T-helper 1 cell treated with Interleukin-12 subunit alpha and Interleukin-12 subunit beta and Interleukin-4 antibody, amounts not matched to agents 30 μg/mL and 1 μg/mL, for 36 hours (primary cell): ENCODE results near the gene KLK1.

Source experiments
- H3K27ac Mint-ChIP-seq: one replicate; pipeline ENCODE4 v1.8.0; 2021; ENCODE audit warnings: mild to moderate bottlenecking, mixed read lengths
- H3K27me3 Mint-ChIP-seq: one replicate; pipeline ENCODE4 v1.8.0; 2021; ENCODE audit warnings: low read depth, mixed read lengths
- H3K36me3 Mint-ChIP-seq: one replicate; pipeline ENCODE4 v1.8.0; 2021; ENCODE audit warnings: low read depth, mixed read lengths
- H3K4me1 Mint-ChIP-seq: one replicate; pipeline ENCODE4 v1.8.0; 2021; ENCODE audit warnings: low read depth, mixed read lengths
- H3K4me3 Mint-ChIP-seq: one replicate; pipeline ENCODE4 v1.8.0; 2021; ENCODE audit warnings: mild to moderate bottlenecking, moderate library complexity, mixed read lengths
- H3K9me3 Mint-ChIP-seq: one replicate; pipeline ENCODE4 v1.8.0; 2021; ENCODE audit warnings: mixed read lengths

KLK1 gene

DNA sequence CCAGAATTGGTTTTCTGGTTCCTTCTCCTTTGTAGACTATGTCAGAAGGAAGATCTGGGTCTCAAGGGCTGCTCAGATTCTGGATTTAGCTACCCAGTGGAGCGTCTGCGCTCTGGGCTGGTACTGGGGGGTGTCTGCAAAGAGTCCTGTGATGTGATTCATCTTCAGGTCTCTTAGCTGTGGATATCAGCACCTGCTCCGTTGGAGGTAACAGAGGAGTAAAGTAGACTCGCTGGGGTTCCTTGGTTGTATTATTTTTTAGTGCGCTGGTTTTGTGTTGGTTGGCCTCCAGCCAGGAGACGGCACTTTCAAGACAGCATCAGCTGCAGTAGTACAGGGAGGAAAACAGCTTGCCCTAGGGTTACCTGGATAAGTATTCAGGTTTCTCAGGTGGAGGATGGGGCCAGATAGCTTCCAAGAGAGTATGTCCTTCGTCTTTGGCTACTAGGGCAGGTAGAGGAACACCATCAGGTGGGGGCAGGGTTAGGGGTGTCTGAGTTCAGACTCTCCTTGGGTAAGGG lies 20.2 kb upstream of the KLK1 start:
- peaks cover 8% of the 10 kb centered on the region for H3K9me3 Mint-ChIP-seq
- H3K27ac Mint-ChIP-seq = no peak overlapping the region
- no peaks in the 10 kb centered on the region for H3K36me3 Mint-ChIP-seq
- H3K27me3 Mint-ChIP-seq = peaks cover 19% of the 10 kb centered on the region
- H3K4me1 Mint-ChIP-seq = no peaks in the 10 kb centered on the region
- no peak overlapping the region for H3K4me3 Mint-ChIP-seq

GRCh38 chr19:50843205-50843604 lies 19.6 kb upstream of the KLK1 start:
- Mint-ChIP-seq H3K27me3 (peaks cover 21% of the 10 kb centered on the region), H3K27ac (no peak overlapping the region), H3K36me3 (no peaks in the 10 kb centered on the region), H3K9me3 (peaks cover 8% of the 10 kb centered on the region), H3K4me3 (no peak overlapping the region), H3K4me1 (peaks cover 2% of the 10 kb centered on the region)

DNA sequence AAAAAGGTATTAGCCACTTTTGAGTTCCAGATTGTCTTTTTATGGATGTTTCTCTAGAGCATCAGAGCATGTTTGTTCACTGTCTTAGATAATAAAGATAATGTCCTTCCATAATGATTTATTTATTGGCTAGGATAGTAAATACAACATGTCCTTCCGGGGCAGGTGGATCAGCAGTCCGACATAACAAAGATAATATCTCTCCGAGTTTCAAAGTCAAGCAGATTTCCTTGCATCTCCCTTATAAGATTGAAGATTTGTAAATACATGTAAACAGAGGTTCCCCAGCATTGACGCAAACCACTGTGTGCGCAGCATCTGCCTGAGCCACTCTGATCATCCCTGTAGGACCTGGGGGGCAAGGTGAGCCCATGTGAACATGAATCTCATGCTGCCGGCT lies 18.5 kb upstream of the KLK1 start:
- Mint-ChIP-seq H3K27me3 (peaks cover 28% of the 10 kb centered on the region), H3K4me1 (peaks cover 4% of the 10 kb centered on the region), H3K4me3 (no peak overlapping the region), H3K9me3 (peaks cover 8% of the 10 kb centered on the region), H3K36me3 (no peaks in the 10 kb centered on the region), H3K27ac (no peak overlapping the region)

- Mint-ChIP-seq H3K36me3 (no peaks in the 10 kb centered on the region), H3K4me1 (peaks cover 10% of the 10 kb centered on the region), H3K27ac (no peak overlapping the region), H3K4me3 (no peak overlapping the region), H3K27me3 (peaks cover 32% of the 10 kb centered on the region), H3K9me3 (peaks cover 8% of the 10 kb centered on the region)
These were observed 16.4 kb upstream of the KLK1 start for GRCh38 chr19:50839712-50840655.

GRCh38 chr19:50838239-50838638 lies 14.7 kb upstream of the KLK1 start:
- peak overlapping the region; percentile 37 for H3K4me3 Mint-ChIP-seq
- H3K27me3 Mint-ChIP-seq = peaks cover 30% of the 10 kb centered on the region
- H3K9me3 Mint-ChIP-seq = peaks cover 3% of the 10 kb centered on the region
- no peak overlapping the region for H3K27ac Mint-ChIP-seq
- no peaks in the 10 kb centered on the region for H3K36me3 Mint-ChIP-seq
- peaks cover 10% of the 10 kb centered on the region for H3K4me1 Mint-ChIP-seq

DNA sequence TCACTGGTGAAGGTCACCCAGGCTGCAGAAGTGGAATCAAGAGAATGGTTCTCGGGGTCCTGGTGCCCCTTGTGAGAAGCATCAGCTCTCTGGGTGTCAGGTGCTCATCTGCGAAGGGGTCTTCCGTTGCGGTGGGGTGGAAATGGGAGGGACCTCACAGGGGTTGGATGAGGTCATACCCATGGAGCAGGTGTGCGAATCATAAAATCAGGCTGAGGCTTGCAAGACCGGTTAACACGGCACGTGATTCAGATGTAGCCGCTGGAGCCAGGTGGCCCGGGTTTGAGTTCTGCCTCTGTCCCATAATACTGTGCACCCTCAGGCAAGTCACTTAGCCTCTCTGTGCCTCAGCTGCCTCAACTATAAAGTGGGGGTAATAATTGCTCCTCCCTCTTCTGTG lies 13.7 kb upstream of the KLK1 start:
- Mint-ChIP-seq H3K36me3 (no peaks in the 10 kb centered on the region), H3K27ac (no peak overlapping the region), H3K4me1 (peaks cover 10% of the 10 kb centered on the region), H3K27me3 (peaks cover 34% of the 10 kb centered on the region), H3K9me3 (no peaks in the 10 kb centered on the region), H3K4me3 (peak overlapping the region; percentile 14)

- Mint-ChIP-seq H3K4me3 (peak overlapping the region; percentile 84), H3K9me3 (no peaks in the 10 kb centered on the region), H3K4me1 (peaks cover 10% of the 10 kb centered on the region), H3K27me3 (peaks cover 35% of the 10 kb centered on the region), H3K27ac (peak overlapping the region; percentile 43), H3K36me3 (no peaks in the 10 kb centered on the region)
These were observed 13.1 kb upstream of the KLK1 start for GRCh38 chr19:50836543-50837195.

GRCh38 chr19:50835785-50836542 lies 12.4 kb upstream of the KLK1 start:
- Mint-ChIP-seq H3K27ac (peak overlapping the region; percentile 43), H3K4me1 (peaks cover 10% of the 10 kb centered on the region)

GRCh38 chr19:50835103-50835784 lies 11.7 kb upstream of the KLK1 start:
- Mint-ChIP-seq H3K27me3 (peaks cover 39% of the 10 kb centered on the region), H3K27ac (no peak overlapping the region)

More at GRCh38 chr19:50835785-50836542, 12.4 kb upstream of the KLK1 start:
- peak overlapping the region; percentile 84 for H3K4me3 Mint-ChIP-seq
- H3K27me3 Mint-ChIP-seq = peaks cover 37% of the 10 kb centered on the region
- H3K36me3 Mint-ChIP-seq = no peaks in the 10 kb centered on the region
- H3K9me3 Mint-ChIP-seq = no peaks in the 10 kb centered on the region

DNA sequence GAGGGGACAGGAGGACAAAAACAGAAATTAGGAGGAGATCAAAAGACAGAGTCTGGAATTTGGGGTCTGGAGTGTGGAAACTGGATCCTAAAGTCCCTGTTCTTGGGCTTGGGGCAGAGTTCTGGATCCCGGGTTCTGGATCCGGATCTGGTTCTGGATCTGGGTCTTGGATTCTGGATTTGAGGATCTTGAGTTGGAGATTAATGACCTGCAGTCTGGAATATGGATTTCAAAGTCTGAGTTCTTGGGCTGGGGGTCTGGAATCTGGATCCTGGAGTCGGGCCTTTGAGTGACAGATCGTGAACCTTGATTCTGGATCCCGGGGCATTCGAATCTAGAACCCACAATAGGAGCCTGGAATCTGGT lies 10.2 kb upstream of the KLK1 start:
- Mint-ChIP-seq H3K27ac (no peak overlapping the region), H3K9me3 (no peaks in the 10 kb centered on the region), H3K27me3 (peaks cover 42% of the 10 kb centered on the region), H3K4me3 (no peak overlapping the region), H3K36me3 (no peaks in the 10 kb centered on the region), H3K4me1 (peaks cover 10% of the 10 kb centered on the region)

More at GRCh38 chr19:50835103-50835784, 11.7 kb upstream of the KLK1 start:
- Mint-ChIP-seq H3K4me3 (peak overlapping the region; percentile 84), H3K9me3 (no peaks in the 10 kb centered on the region), H3K36me3 (no peaks in the 10 kb centered on the region), H3K4me1 (peaks cover 10% of the 10 kb centered on the region)

GRCh38 chr19:50833117-50833801 lies 9.7 kb upstream of the KLK1 start, which contains the start of gene KLK15:
TSS of gene KLK15 (minus strand) at chr19:50833574. CDS start at chr19:50831492, 2,082 bp downstream.
- H3K4me1 Mint-ChIP-seq = peaks cover 9% of the 10 kb centered on the region
- no peaks in the 10 kb centered on the region for H3K36me3 Mint-ChIP-seq
- H3K4me3 Mint-ChIP-seq = no peak within 1 kb of the TSS
- no peaks in the 10 kb centered on the region for H3K9me3 Mint-ChIP-seq
- no peak within 1 kb of the TSS for H3K27ac Mint-ChIP-seq
- peaks cover 42% of the 10 kb centered on the region for H3K27me3 Mint-ChIP-seq

DNA sequence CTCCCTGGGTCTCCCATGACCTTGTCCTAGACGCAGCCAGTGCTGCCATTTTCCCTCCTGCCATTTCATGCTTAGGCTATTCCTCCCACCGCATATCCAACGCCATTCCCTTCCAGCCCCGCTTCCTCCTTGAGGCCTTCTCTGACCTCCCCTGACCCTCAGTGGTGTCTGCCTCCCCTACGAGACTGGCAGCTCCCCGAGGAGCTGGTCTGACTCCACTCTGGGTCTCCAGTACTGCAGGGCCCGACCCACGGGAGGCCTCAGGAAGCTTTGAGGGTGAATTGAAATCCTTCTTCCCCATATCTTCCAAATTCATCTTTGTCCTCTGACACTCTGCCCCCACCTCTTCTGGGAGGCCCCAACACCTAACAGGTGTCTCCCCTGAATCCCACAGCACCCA lies 9.1 kb upstream of the KLK1 start:
- H3K36me3 Mint-ChIP-seq = no peaks in the 10 kb centered on the region
- H3K27me3 Mint-ChIP-seq = peaks cover 43% of the 10 kb centered on the region
- no peak overlapping the region for H3K4me3 Mint-ChIP-seq
- peaks cover 7% of the 10 kb centered on the region for H3K4me1 Mint-ChIP-seq
- no peak overlapping the region for H3K27ac Mint-ChIP-seq
- no peaks in the 10 kb centered on the region for H3K9me3 Mint-ChIP-seq

DNA sequence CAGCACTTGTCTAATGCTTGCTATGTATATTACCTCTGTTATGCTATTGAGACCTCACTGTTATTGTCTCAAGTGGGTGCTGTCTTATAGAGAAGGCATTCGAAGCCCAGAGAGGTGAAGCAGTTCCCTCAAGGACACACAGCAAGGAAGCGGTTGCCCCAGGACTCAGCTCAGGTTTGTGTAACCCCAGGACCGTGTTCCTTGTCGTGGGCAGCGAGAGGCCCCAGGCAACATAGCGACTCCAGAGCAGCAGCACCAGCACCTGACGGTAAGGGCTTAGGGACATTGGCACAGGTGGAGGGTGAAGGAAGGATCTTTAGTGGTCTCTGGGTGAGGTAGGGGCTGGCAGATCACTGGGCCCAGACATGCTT lies 7.4 kb upstream of the KLK1 start:
- H3K27ac Mint-ChIP-seq = no peak overlapping the region
- peaks cover 27% of the 10 kb centered on the region for H3K27me3 Mint-ChIP-seq
- no peak overlapping the region for H3K4me3 Mint-ChIP-seq
- no peaks in the 10 kb centered on the region for H3K36me3 Mint-ChIP-seq
- no peaks in the 10 kb centered on the region for H3K9me3 Mint-ChIP-seq
- H3K4me1 Mint-ChIP-seq = peaks cover 3% of the 10 kb centered on the region
